ENCODE data around the gene STAB1. TPM values are rescaled to one million over a fixed set of nuclear protein-coding genes. Genes with fewer than 3 reads are reported as not detected.

STAB1 gene
- polyA plus RNA-seq, 3 donors, result 3.8 to 535 (median 15.8) TPM

GRCh38 chr3:52554026-52554755 is 59.1 kb downstream of the STAB1 start:
- intact Hi-C loops (cut with micrococcal nuclease), result no loop called here
- Mint-ChIP-seq H3K36me3 (peaks cover 71 to 76% of the 10 kb centered on the region in 2 donors), H3K4me3 (no peak overlapping the region), H3K9me3 (no peaks in the 10 kb centered on the region), H3K27me3 (ENCODE audit: low read depth in 3 of 3) (no peaks in the 10 kb centered on the region), H3K27ac (no peak overlapping the region), H3K4me1 (no peaks in the 10 kb centered on the region)
- Histone ChIP-seq H3K4me1 (ENCODE audit: control insufficient read depth in 1 of 2, insufficient read depth in 2 of 2, low read length in 2 of 2) (no peaks in the 10 kb centered on the region), H3K79me2 (ENCODE audit: insufficient read depth, low read length) (no peaks in the 10 kb centered on the region), H3K27me3 (ENCODE audit: control insufficient read depth in 2 of 2, insufficient read depth in 2 of 2, low read length in 2 of 2) (no peaks in the 10 kb centered on the region), H3K4me2 (replicated peaks; ENCODE audit: extremely low read depth, low read length, poor library complexity, severe bottlenecking) (no peak overlapping the region), H3K4me3 (replicated peaks in 1 of 3; ENCODE audit: low read depth in 2 of 3, low read length in 3 of 3) (no peak overlapping the region), H3K27ac (ENCODE audit: low read depth in 1 of 2, low read length in 2 of 2) (no peak overlapping the region), H3K36me3 (replicated peaks in 1 of 2; ENCODE audit: control insufficient read depth in 1 of 2, insufficient read depth in 2 of 2, low read length in 2 of 2) (peaks cover 89 to 100% of the 10 kb centered on the region in 2 donors), H3K9ac (ENCODE audit: insufficient read depth, low read length, poor library complexity, severe bottlenecking) (no peak overlapping the region), H2AFZ (ENCODE audit: insufficient read depth, low read depth, low read length, poor library complexity, severe bottlenecking) (no peak overlapping the region), H3K9me3 (replicated peaks in 1 of 2; ENCODE audit: control insufficient read depth in 1 of 2, insufficient read depth in 1 of 2, low read length in 2 of 2) (no peaks in the 10 kb centered on the region), H4K20me1 (ENCODE audit: insufficient read depth, low read length) (peaks cover 59% of the 10 kb centered on the region)
- 96% methylated on average over 5 of the region's 5 CpGs for WGBS (ENCODE audit: insufficient coverage)
- DNase-seq, result no peak
- no peak for TF ChIP-seq CTCF (IDR thresholded peaks at IDR 0.05)

- Histone ChIP-seq H3K27ac (ENCODE audit: low read depth in 1 of 2, low read length in 2 of 2) (no peak overlapping the region), H3K36me3 (replicated peaks in 1 of 2; ENCODE audit: control insufficient read depth in 1 of 2, insufficient read depth in 2 of 2, low read length in 2 of 2) (peaks cover 89 to 100% of the 10 kb centered on the region in 2 donors), H2AFZ (ENCODE audit: insufficient read depth, low read depth, low read length, poor library complexity, severe bottlenecking) (no peak overlapping the region), H3K27me3 (ENCODE audit: control insufficient read depth in 2 of 2, insufficient read depth in 2 of 2, low read length in 2 of 2) (no peaks in the 10 kb centered on the region), H3K9me3 (replicated peaks in 1 of 2; ENCODE audit: control insufficient read depth in 1 of 2, insufficient read depth in 1 of 2, low read length in 2 of 2) (no peaks in the 10 kb centered on the region), H3K4me3 (replicated peaks in 1 of 3; ENCODE audit: low read depth in 2 of 3, low read length in 3 of 3) (no peak overlapping the region), H3K4me2 (replicated peaks; ENCODE audit: extremely low read depth, low read length, poor library complexity, severe bottlenecking) (no peak overlapping the region), H4K20me1 (ENCODE audit: insufficient read depth, low read length) (peaks cover 60% of the 10 kb centered on the region), H3K79me2 (ENCODE audit: insufficient read depth, low read length) (no peaks in the 10 kb centered on the region), H3K9ac (ENCODE audit: insufficient read depth, low read length, poor library complexity, severe bottlenecking) (no peak overlapping the region), H3K4me1 (ENCODE audit: control insufficient read depth in 1 of 2, insufficient read depth in 2 of 2, low read length in 2 of 2) (no peaks in the 10 kb centered on the region)
- TF ChIP-seq CTCF (IDR thresholded peaks at IDR 0.05), result no peak
- peaks cover 0 to under 1% (median 0%) of the 10 kb centered on the region in 3 donors for H3K27me3 Mint-ChIP-seq (ENCODE audit: low read depth in 3 of 3)
- H3K36me3 Mint-ChIP-seq, result peaks cover 74 to 77% of the 10 kb centered on the region in 2 donors
- H3K4me3 Mint-ChIP-seq, result no peak overlapping the region
- intact Hi-C loops (cut with micrococcal nuclease), result no loop called here
- no peak for DNase-seq
- H3K4me1 Mint-ChIP-seq, result no peaks in the 10 kb centered on the region
- H3K27ac Mint-ChIP-seq, result no peak overlapping the region
- WGBS (ENCODE audit: insufficient coverage), result no CpG with 5 or more reads among the region's 1 CpG
- H3K9me3 Mint-ChIP-seq, result no peaks in the 10 kb centered on the region
These were observed 59.9 kb downstream of the STAB1 start for GRCh38 chr3:52555056-52555455.

All from CD14-positive monocyte (primary cell).